Testis (tissue), 3 donors: ENCODE results near the gene ITIH4. TPM values are rescaled to one million over a fixed set of nuclear protein-coding genes. Genes with fewer than 3 reads are reported as not detected.

Experiments
- DNase-seq: peaks from one replicate; pipeline ENCODE4 v3.0.0-alpha.2; 2019
- H3K27ac ChIP-seq, 2 donors: fragments of 200-600 bp; sonication (generic); one replicate each; pipeline ENCODE4 v1.5.1; 2019
- H3K27me3 ChIP-seq: fragments of 200-600 bp; sonication (generic); one replicate; pipeline ENCODE4 v1.5.1; 2019
- H3K36me3 ChIP-seq: fragments of 200-600 bp; sonication (generic); one replicate; pipeline ENCODE4 v1.5.1; 2017; ENCODE audit warnings: low read depth; ENCODE audit errors: missing control alignments
- H3K4me1 ChIP-seq: fragments of 200-600 bp; sonication (generic); one replicate; pipeline ENCODE4 v1.5.1; 2019
- H3K4me3 ChIP-seq, 2 donors: fragments of 200-600 bp; sonication (generic); one replicate each; pipeline ENCODE4 v1.5.1; 2017 to 2019
- H3K9me3 ChIP-seq: fragments of 200-600 bp; sonication (generic); one replicate; pipeline ENCODE4 v1.5.1; 2017
- POLR2A ChIP-seq: fragments of 450-650 bp; IDR thresholded peaks from one replicate; pipeline ENCODE4 v1.6.1; 2017; ENCODE audit warnings: antibody characterized with exemption, mild to moderate bottlenecking, moderate library complexity
- WGBS, 2 donors: methylation state at CpG; one replicate each; pipeline ENCODE4 v1.1.5; 2018; 5-methylcytosine and 5-hydroxymethylcytosine counted together
- intact Hi-C: fragments of 100-400 bp; cut with DNase I; formaldehyde crosslinking; loops from one replicate; pipeline ENCODE4 v1.15.1; 2023; ENCODE audit warnings: low total_unique reads
- polyA plus RNA-seq: library from polyadenylated mRNA; stranded (reverse); fragments of 350-450 nt; fragmentation: Illumina TruSeq; extraction: RNeasy Lipid Tissue Mini Kit (QIAGEN cat#74804); gene quantifications from one replicate; pipeline ENCODE4 v1.2.3, GENCODE V29; 2014; ENCODE audit warnings: low read depth, low replicate concordance; ENCODE audit not compliant: insufficient read depth
- total RNA-seq, 2 donors: library from RNA; depleted of rRNA; stranded (reverse); fragments of >200 nt; gene quantifications; one replicate each; pipeline ENCODE4 v1.2.3, GENCODE V29; 2016
- TF ChIP-seq, protein P1 (sequence below), 3 experiments: fragments of 450-650 bp in 2 of 3; fragments of 200-600 bp in 1 of 3; sonication (generic) in 1 of 3; IDR thresholded peaks; one replicate each; pipeline ENCODE4 v1.5.1; 2016 to 2019; ENCODE audit warnings: antibody characterized with exemption in 3 of 3, mild to moderate bottlenecking in 2 of 3, moderate library complexity in 1 of 3

Gene ITIH4
- total and polyA plus RNA-seq, 3 donors from 2014 or later = 16.8 to 30.2 (median 19.9) TPM

DNA sequence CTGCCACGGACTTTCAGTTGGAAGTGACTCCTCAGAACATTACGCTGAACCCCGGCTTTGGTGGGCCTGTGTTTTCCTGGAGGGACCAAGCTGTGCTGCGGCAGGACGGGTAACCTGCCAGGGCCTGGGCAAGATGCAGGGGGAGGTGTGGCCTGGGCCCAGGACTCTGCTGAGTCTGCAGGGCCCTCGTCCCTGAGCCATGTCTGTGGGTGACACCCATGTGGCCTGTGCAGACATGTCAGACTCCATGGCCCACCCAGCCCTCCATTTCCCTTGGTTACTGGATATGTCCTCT lies 40.8 kb downstream of the ITIH4 start:
- DNase-seq = no peak
- intact Hi-C loops = no loop called here
- Histone ChIP-seq H3K36me3 (no peaks in the 10 kb centered on the region), H3K9me3 (no peaks in the 10 kb centered on the region), H3K27me3 (no peaks in the 10 kb centered on the region), H3K4me3 (no peak overlapping the region), H3K4me1 (no peaks in the 10 kb centered on the region), H3K27ac (no peak overlapping the region)
- no peak for TF ChIP-seq POLR2A
- TF ChIP-seq, protein P1, sequence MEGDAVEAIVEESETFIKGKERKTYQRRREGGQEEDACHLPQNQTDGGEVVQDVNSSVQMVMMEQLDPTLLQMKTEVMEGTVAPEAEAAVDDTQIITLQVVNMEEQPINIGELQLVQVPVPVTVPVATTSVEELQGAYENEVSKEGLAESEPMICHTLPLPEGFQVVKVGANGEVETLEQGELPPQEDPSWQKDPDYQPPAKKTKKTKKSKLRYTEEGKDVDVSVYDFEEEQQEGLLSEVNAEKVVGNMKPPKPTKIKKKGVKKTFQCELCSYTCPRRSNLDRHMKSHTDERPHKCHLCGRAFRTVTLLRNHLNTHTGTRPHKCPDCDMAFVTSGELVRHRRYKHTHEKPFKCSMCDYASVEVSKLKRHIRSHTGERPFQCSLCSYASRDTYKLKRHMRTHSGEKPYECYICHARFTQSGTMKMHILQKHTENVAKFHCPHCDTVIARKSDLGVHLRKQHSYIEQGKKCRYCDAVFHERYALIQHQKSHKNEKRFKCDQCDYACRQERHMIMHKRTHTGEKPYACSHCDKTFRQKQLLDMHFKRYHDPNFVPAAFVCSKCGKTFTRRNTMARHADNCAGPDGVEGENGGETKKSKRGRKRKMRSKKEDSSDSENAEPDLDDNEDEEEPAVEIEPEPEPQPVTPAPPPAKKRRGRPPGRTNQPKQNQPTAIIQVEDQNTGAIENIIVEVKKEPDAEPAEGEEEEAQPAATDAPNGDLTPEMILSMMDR (IDR thresholded peaks at IDR 0.05) = no peak
- WGBS, 2 donors = 93 to 100% methylated on average over 1 to 6 of the region's 6 CpGs

DNA sequence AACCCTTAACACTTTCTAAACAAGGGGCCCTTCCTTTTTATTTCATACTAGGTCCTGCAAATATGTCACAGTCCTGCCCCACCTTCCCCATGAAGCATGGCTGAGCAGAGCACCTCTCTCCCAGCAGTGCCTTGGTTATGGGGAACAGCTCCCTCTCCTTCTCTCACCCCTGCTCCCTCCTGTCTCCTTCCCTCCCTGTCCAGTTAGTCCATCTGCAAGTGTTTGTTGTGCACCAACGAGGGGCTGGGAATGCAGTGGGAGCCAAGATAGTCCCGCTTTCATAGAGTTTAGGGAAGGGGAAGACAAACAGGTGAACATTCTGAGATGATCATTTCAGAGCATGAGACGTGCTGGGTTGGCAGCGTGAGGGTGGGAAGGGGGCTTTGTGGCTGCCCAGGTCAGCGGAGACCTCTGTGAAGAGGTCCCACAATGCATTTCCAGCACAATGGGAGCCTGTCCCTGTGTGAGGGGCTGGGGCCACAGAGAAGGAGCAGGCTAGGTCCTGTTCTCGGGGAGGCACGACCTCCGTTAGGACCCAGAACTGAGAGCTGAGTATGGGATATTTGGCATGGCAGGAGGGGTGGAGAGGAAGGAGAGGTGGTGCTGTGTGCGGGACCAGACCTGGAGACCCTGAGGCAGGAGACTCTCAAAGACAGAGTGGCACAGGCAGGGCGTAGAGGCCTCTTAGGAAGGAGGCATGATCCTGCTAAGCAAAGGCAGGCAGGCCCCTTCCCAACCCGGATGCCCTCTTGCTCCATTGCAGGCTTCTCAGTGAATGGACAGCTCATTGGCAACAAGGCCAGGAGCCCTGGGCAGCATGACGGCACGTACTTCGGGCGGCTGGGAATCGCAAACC lies 41.4 kb downstream of the ITIH4 start:
- intact Hi-C loops = no loop called here

DNA sequence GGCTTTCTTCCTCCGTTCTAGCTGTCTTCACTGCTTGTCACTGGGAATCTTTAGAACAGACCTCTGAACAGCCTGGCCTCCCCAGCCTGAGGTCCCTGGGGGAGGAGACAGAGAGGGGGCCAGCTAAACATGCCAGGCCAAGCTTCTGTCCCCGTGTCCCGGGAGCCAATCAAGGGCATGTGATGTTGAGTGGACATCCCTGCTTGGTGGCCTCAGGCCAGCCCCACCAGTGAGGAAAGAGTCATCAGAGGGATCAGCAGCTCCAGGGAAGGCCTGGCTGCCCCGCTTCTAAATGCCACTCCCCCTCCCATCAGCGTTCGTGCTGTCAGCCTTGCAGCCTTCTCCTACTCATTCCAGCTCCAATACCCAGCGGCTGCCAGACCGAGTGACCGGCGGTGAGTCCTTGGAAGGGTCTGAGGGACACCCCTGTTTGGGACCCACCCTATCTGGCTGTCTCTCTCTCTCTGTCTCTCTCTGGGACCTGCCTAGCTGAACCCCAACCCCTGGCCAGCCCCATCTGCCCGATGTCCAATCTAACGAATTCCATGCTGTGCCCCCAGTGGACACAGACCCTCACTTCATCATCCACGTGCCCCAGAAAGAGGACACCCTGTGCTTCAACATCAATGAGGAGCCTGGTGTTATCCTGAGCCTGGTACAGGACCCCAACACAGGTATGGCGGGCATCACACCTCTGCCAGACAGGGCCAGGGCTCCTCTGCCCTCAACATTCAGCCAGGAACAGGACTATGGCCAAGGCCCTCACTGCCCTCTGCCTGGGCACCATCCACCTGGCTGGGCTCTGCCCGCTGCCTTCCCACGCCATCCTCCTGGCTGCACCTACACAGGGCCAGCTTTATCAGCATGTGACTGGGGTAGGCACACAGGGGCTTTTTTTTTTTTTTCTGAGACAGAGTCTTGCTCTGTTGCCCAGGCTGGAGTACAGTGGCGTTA lies 42.5 kb downstream of the ITIH4 start:
- Histone ChIP-seq H3K36me3 (no peaks in the 10 kb centered on the region), H3K27me3 (no peaks in the 10 kb centered on the region), H3K4me3 (no peak overlapping the region), H3K4me1 (no peaks in the 10 kb centered on the region), H3K9me3 (no peaks in the 10 kb centered on the region), H3K27ac (no peak overlapping the region)
- intact Hi-C loops = no loop called here
- WGBS, 2 donors = 63 to 88% methylated on average over 9 to 17 of the region's 17 CpGs
- TF ChIP-seq, protein P1 (IDR thresholded peaks at IDR 0.05) = no peak
- TF ChIP-seq POLR2A = no peak
- DNase-seq = no peak

More for the DNA sequence above, 41.4 kb downstream of the ITIH4 start:
- no peak for DNase-seq
- 87 to 88% methylated on average over 13 to 16 of the region's 16 CpGs for WGBS, 2 donors
- no peaks in the 10 kb centered on the region for H3K36me3 ChIP-seq
- H3K4me1 ChIP-seq = no peaks in the 10 kb centered on the region
- H3K4me3 ChIP-seq = no peak overlapping the region
- H3K27ac ChIP-seq = no peak overlapping the region
- no peaks in the 10 kb centered on the region for H3K27me3 ChIP-seq
- no peak for TF ChIP-seq POLR2A
- TF ChIP-seq, protein P1 (IDR thresholded peaks at IDR 0.05) = no peak
- no peaks in the 10 kb centered on the region for H3K9me3 ChIP-seq

DNA sequence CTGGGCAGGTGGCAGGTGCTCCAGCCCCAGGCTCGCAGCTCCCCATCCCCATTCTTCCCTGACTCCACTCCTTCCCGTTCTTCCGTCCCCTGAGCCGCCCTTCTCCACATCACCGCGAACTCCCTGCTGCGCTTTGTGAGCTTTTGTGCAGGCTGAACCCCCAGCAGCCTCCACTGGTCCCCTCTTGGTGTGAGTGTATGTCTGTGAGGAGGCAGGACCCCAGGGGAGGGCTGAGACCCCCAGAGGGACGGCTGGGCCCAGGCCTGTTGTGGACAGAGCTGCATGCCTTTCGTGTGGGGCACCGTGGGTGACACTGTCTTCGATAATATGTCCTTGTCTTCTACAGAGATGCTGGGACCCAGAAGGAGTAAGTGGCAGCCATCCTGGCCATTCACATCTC lies 43.2 kb downstream of the ITIH4 start:
- intact Hi-C loops = no loop called here
- Histone ChIP-seq H3K27ac (no peak overlapping the region), H3K4me3 (no peak overlapping the region), H3K36me3 (no peaks in the 10 kb centered on the region), H3K27me3 (no peaks in the 10 kb centered on the region), H3K9me3 (no peaks in the 10 kb centered on the region), H3K4me1 (no peaks in the 10 kb centered on the region)
- no peak for DNase-seq
- no peak for TF ChIP-seq POLR2A
- TF ChIP-seq, protein P1 (IDR thresholded peaks at IDR 0.05) = no peak
- 91 to 92% methylated on average over 10 to 11 of the region's 11 CpGs for WGBS, 2 donors
